ENCODE measurements around the gene ATP5PO. TPM values are rescaled to one million over a fixed set of nuclear protein-coding genes. Genes with fewer than 3 reads are reported as not detected.

Gene ATP5PO
- total and polyA plus RNA-seq, 2 of the 8 experiments (the other 6 are each of a cell fraction or from before 2014, with no cell fraction given) = 251 to 267 TPM

- Histone ChIP-seq H3K56ac (replicated peaks; ENCODE audit: insufficient read length, low read depth, low read length) (no peak overlapping the region), H4K91ac (replicated peaks; ENCODE audit: insufficient read length, low read length) (no peak overlapping the region), H3K4ac (replicated peaks; ENCODE audit: insufficient read length, low read depth, low read length) (no peak overlapping the region), H2AK5ac (ENCODE audit: low read depth, low read length) (no peak overlapping the region), H3K23ac (ENCODE audit: insufficient read length) (no peak overlapping the region), H3K79me2 (ENCODE audit: control insufficient read depth in 1 of 2, insufficient read depth in 2 of 2, low read length in 2 of 2) (no peaks in the 10 kb centered on the region), H4K8ac (ENCODE audit: extremely low read depth, insufficient read depth, low read length) (no peak overlapping the region), H2BK20ac (ENCODE audit: low read length) (no peak overlapping the region), H2BK5ac (ENCODE audit: low read depth, low read length) (no peak overlapping the region), H3K14ac (ENCODE audit: insufficient read length) (no peak overlapping the region), H3K23me2 (ENCODE audit: low read depth, low read length) (no peaks in the 10 kb centered on the region; the same call in 1 of the 2 replicates), H3K4me3 (ENCODE audit: extremely low read depth in 1 of 4, insufficient read depth in 2 of 4, low read depth in 3 of 4, low read length in 4 of 4) (no peak overlapping the region), H2AFZ (ENCODE audit: low read length) (no peak overlapping the region), H3K18ac (ENCODE audit: extremely low read depth, low read length) (no peak overlapping the region), H3K36me3 (ENCODE audit: control insufficient read depth in 2 of 4, insufficient read depth in 4 of 4, low read length in 3 of 4) (no peaks in the 10 kb centered on the region), H3K9me3 (ENCODE audit: insufficient read depth in 2 of 2, low read depth in 1 of 2, low read length in 1 of 2) (no peaks in the 10 kb centered on the region), H2BK120ac (replicated peaks; ENCODE audit: low read depth, low read length) (no peak overlapping the region), H3K9ac (replicated peaks in 1 of 4; ENCODE audit: extremely low read depth in 1 of 4, low read depth in 3 of 4, low read length in 3 of 4) (no peak overlapping the region), H2BK15ac (ENCODE audit: low read length) (no peak overlapping the region), H3K27ac (ENCODE audit: low read depth, low read length) (no peak overlapping the region), H4K5ac (ENCODE audit: insufficient read length, low read depth, low read length) (no peak overlapping the region), H3K4me2 (ENCODE audit: insufficient read depth in 1 of 2, low read depth in 2 of 2, low read length in 2 of 2) (no peak overlapping the region), H4K20me1 (replicated peaks in 1 of 2; ENCODE audit: control insufficient read depth in 1 of 2, insufficient read depth in 2 of 2, low read length in 2 of 2) (no peaks in the 10 kb centered on the region), H3K27me3 (replicated peaks in 1 of 4; ENCODE audit: control insufficient read depth in 3 of 4, extremely low read depth in 1 of 4, insufficient read depth in 3 of 4, low read length in 3 of 4) (no peaks in the 10 kb centered on the region), H3K79me1 (ENCODE audit: low read depth, low read length) (no peaks in the 10 kb centered on the region), H2BK12ac (ENCODE audit: low read depth, low read length) (no peak overlapping the region), H3K4me1 (replicated peaks in 1 of 4; ENCODE audit: control insufficient read depth in 3 of 4, insufficient read depth in 4 of 4, low read length in 3 of 4) (peaks cover 0 to 6% (median 4%) of the 10 kb centered on the region in 4 experiments; a peak in 2 of 7 replicates)
- ChIA-PET POLR2A (ENCODE audit: partially characterized antibody) (interaction anchor here (0.9 kb wide), 1 partner anchor 11 kb away, joined by 3 read pairs; no protein-coding TSS in a partner anchor), CTCF (ENCODE audit: partially characterized antibody) (interaction anchor here (0.8 to 1.6 kb wide), 7 partner anchors 10 to 384 kb away, joined by 3 to 5 read pairs (median 4); no protein-coding TSS in a partner anchor)
- DNase-seq (ENCODE audit: low read depth in 1 of 2, low spot score in 2 of 2) (no peak), FAIRE-seq (no peak)
- WGBS, 2 experiments (ENCODE audit: extremely low coverage in 1 of 2, insufficient coverage in 1 of 2, insufficient read length in 1 of 2, insufficient replicate concordance in 2 of 2, low coverage in 1 of 2, low lambda C conversion rate in 2 of 2, missing lambda C conversion rate in 1 of 2) = 94% methylated on average over 9 of the region's 9 CpGs; no CpG with 5 or more reads in 1 of the 2 experiments
- TF ChIP-seq TAF1 (IDR thresholded peaks at IDR 0.05; ENCODE audit: low read depth, low read length) (no peak), USF2 (IDR thresholded peaks at IDR 0.05; ENCODE audit: low read length) (no peak), EP300 (IDR thresholded peaks at IDR 0.05; ENCODE audit: borderline replicate concordance in 1 of 2, low read depth in 2 of 2, low read length in 2 of 2) (no peak), SIN3A (conservative IDR thresholded peaks at IDR 0.05 in 1 of 2, IDR thresholded peaks at IDR 0.05 in 1 of 2; ENCODE audit: low read depth in 1 of 2, low read length in 2 of 2) (no peak), JUND (IDR thresholded peaks at IDR 0.05; ENCODE audit: low read length) (no peak), SP2 (IDR thresholded peaks at IDR 0.05; ENCODE audit: low read length) (no peak), RBBP5 (IDR thresholded peaks at IDR 0.05; ENCODE audit: borderline replicate concordance, low read depth, low read length) (no peak), JUN (IDR thresholded peaks at IDR 0.05; ENCODE audit: low read depth, low read length) (no peak), POLR2AphosphoS5 (IDR thresholded peaks at IDR 0.05; ENCODE audit: low read depth, low read length) (no peak), NANOG (IDR thresholded peaks at IDR 0.05; ENCODE audit: insufficient read depth, low read depth, low read length, poor library complexity, severe bottlenecking) (no peak)
Observed at GRCh38 chr21:33881689-33882440, 33.7 kb downstream of the ATP5PO start.
